HG03342 (cell line): ENCODE data around the gene FAM24A.
"Not testable (repeated sequence)": the region's sequence is repeated elsewhere in the genome, so short reads cannot be mapped to it uniquely, and the experiment has no call there.

ENCODE experiments used
- ATAC-seq: cut with Tn5 transposase; IDR thresholded peaks from one replicate; pipeline ENCODE4 v1.9.1; 2021; ENCODE audit warnings: mild to moderate bottlenecking, moderate library complexity; ENCODE audit not compliant: unreplicated experiment

Gene FAM24A

GRCh38 chr10:122910310-122910709, at the start of gene FAM24A:
Gene FAM24A, plus strand, starts transcription at chr10:122910610. Its CDS starts 1,025 bp downstream, at chr10:122911635.
- ATAC-seq = no peak

- no peak for ATAC-seq
Measured at GRCh38 chr10:122861711-122862161, 48.7 kb upstream of the FAM24A start.

- ATAC-seq = no peak
Measured at GRCh38 chr10:122863216-122864193, 46.9 kb upstream of the FAM24A start.

- no peak for ATAC-seq
Measured at GRCh38 chr10:122864194-122864592, 46.2 kb upstream of the FAM24A start.

- no peak for ATAC-seq
Measured at GRCh38 chr10:122864901-122865300, 45.5 kb upstream of the FAM24A start.

GRCh38 chr10:122866757-122867482, 43.5 kb upstream of the FAM24A start:
- not testable (repeated sequence) for ATAC-seq

GRCh38 chr10:122868768-122869167, 41.6 kb upstream of the FAM24A start:
- not testable (repeated sequence) for ATAC-seq

GRCh38 chr10:122871947-122872346, 38.5 kb upstream of the FAM24A start:
- ATAC-seq = not testable (repeated sequence)

- ATAC-seq = no peak
Measured at GRCh38 chr10:122875843-122876466, 34.5 kb upstream of the FAM24A start.

- no peak for ATAC-seq
Measured at GRCh38 chr10:122876467-122876855, 33.9 kb upstream of the FAM24A start.

- ATAC-seq = no peak
Measured at GRCh38 chr10:122877264-122877663, 33.1 kb upstream of the FAM24A start.

- ATAC-seq = peak; percentile 11
Measured at GRCh38 chr10:122878799-122879338, 31.5 kb upstream of the FAM24A start.

- peak; percentile 84 for ATAC-seq
Measured at GRCh38 chr10:122879339-122880273, 30.8 kb upstream of the FAM24A start, which contains the start of gene FAM24B. Gene FAM24B, minus strand, starts transcription at chr10:122879581. Its CDS starts 29,066 bp downstream, at chr10:122850515.

GRCh38 chr10:122882766-122883165, 27.6 kb upstream of the FAM24A start:
- no peak for ATAC-seq

- no peak for ATAC-seq
Measured at GRCh38 chr10:122884166-122884565, 26.2 kb upstream of the FAM24A start.

GRCh38 chr10:122894261-122894944, 16.0 kb upstream of the FAM24A start:
- ATAC-seq = no peak

GRCh38 chr10:122903861-122904260, 6.5 kb upstream of the FAM24A start:
- not testable (repeated sequence) for ATAC-seq

- no peak for ATAC-seq
Measured at GRCh38 chr10:122911889-122912484, 1.6 kb downstream of the FAM24A start.

GRCh38 chr10:122915700-122916099, 5.3 kb downstream of the FAM24A start:
- ATAC-seq = no peak
